Upper lobe of left lung (tissue), 6 donors: Measurements from ENCODE around the gene ST3GAL3. TPM values are rescaled to one million over a fixed set of nuclear protein-coding genes. Genes with fewer than 3 reads are reported as not detected.

Experiments used
- ATAC-seq, 2 donors: fragments of 200-7000 bp; cut with Tn5 transposase; one replicate each; pipeline ENCODE4 v1.9.1; 2022; ENCODE audit warnings: mild to moderate bottlenecking in 2 of 2, moderate library complexity in 2 of 2; ENCODE audit not compliant: low FRiP score in 2 of 2
- DNase-seq, 2 donors: peaks; one replicate each; pipeline ENCODE4 v3.0.0-alpha.2; 2019 to 2020
- H3K27ac ChIP-seq, 4 donors: fragments of 200-600 bp; sonication (generic); one replicate each; pipeline ENCODE4 v1.5.1; 2016 to 2019
- H3K27me3 ChIP-seq, 4 donors: fragments of 200-600 bp; sonication (generic); one replicate each; pipeline ENCODE4 v1.5.1; 2017 to 2019
- H3K36me3 ChIP-seq, 4 donors: fragments of 200-600 bp; sonication (generic); one replicate each; pipeline ENCODE4 v1.5.1; 2016 to 2019
- H3K4me1 ChIP-seq, 4 donors: fragments of 200-600 bp; sonication (generic); one replicate each; pipeline ENCODE4 v1.5.1; 2018 to 2019
- H3K4me3 ChIP-seq, 4 donors: fragments of 200-600 bp; sonication (generic); one replicate each; pipeline ENCODE4 v1.5.1; 2017 to 2019; ENCODE audit warnings: mild to moderate bottlenecking in 2 of 4, moderate library complexity in 1 of 4
- H3K9me3 ChIP-seq, 4 donors: fragments of 200-600 bp; sonication (generic); one replicate each; pipeline ENCODE4 v1.5.1; 2018 to 2019
- EP300 ChIP-seq, 4 donors: sonication (generic); formaldehyde crosslinking; IDR thresholded peaks; one replicate each; pipeline ENCODE4 v1.5.1; 2017; ENCODE audit warnings: antibody characterized with exemption in 4 of 4, control low read depth in 2 of 4
- POLR2A ChIP-seq, 4 donors: fragments of 450-650 bp; IDR thresholded peaks; one replicate each; pipeline ENCODE4 v1.5.1; 2016 to 2017; ENCODE audit warnings: antibody characterized with exemption in 4 of 4, mild to moderate bottlenecking in 2 of 4
- POLR2AphosphoS5 ChIP-seq, 2 donors: sonication (generic); formaldehyde crosslinking; IDR thresholded peaks; one replicate each; pipeline ENCODE4 v1.5.1; 2017; ENCODE audit warnings: antibody characterized with exemption in 2 of 2
- WGBS, 2 donors: methylation state at CpG; one replicate each; pipeline ENCODE4 v1.1.5; 2017 to 2018; 5-methylcytosine and 5-hydroxymethylcytosine counted together
- total RNA-seq, 6 donors: library from RNA; depleted of rRNA in 4 of 6; stranded (reverse); fragments of >200 nt in 4 of 6; gene quantifications; one replicate each; pipeline versions ENCODE4 v1.1.0 to v1.2.1, GENCODE V29; 2016 to 2021
- TF ChIP-seq, protein P1 (sequence below), 6 experiments: fragments of 450-650 bp in 4 of 6; fragments of 200-600 bp in 2 of 6; sonication (generic) in 2 of 6; IDR thresholded peaks; one replicate each; pipeline ENCODE4 v1.5.1; 2016 to 2019; ENCODE audit warnings: antibody characterized with exemption in 6 of 6
- donor health status: DM: no; HTN: no; CAD: no; lungs with moderate emphysema.
- donor health status: DM: no; HTN: yes; CAD: no; lungs with severe emphysema.

ST3GAL3 gene
- total RNA-seq, 6 donors from 2014 or later, result 14.4 to 46.1 (median 19.2) TPM

DNA sequence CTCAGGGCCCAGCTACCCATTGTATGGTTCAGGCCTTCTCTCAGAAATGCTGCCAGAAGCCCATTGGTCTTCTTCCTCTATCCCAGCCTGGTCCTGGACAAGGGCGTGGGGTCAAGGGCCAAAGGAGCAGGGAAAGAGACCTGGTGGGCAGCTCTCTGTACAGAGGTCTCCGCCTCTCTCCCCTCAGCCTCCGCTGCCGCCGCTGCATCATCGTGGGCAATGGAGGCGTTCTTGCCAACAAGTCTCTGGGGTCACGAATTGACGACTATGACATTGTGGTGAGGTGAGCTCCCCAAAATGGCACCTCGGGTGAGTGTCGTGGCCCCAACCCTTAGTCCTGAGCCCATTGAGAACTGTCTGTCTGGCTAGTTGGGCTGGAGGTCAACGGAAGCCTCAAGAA, 191.6 kb downstream of the ST3GAL3 start:
- ATAC-seq (no peak), DNase-seq (peak in 1 of 2 donors; percentile 61)
- H3K4me3 ChIP-seq, result no peak overlapping the region
- WGBS, 2 donors, result 93 to 98% methylated on average over 7 to 12 of the region's 12 CpGs
- peaks cover 0 to 27% (median 14%) of the 10 kb centered on the region in 4 donors for H3K36me3 ChIP-seq
- no peaks in the 10 kb centered on the region for H3K9me3 ChIP-seq
- no peaks in the 10 kb centered on the region for H3K27me3 ChIP-seq
- peaks cover 0 to 11% (median 8%) of the 10 kb centered on the region in 4 donors for H3K4me1 ChIP-seq
- TF ChIP-seq EP300 (IDR thresholded peaks at IDR 0.05) (no peak), POLR2AphosphoS5 (IDR thresholded peaks at IDR 0.05) (no peak), POLR2A (IDR thresholded peaks at IDR 0.05) (no peak)
- TF ChIP-seq, protein P1, sequence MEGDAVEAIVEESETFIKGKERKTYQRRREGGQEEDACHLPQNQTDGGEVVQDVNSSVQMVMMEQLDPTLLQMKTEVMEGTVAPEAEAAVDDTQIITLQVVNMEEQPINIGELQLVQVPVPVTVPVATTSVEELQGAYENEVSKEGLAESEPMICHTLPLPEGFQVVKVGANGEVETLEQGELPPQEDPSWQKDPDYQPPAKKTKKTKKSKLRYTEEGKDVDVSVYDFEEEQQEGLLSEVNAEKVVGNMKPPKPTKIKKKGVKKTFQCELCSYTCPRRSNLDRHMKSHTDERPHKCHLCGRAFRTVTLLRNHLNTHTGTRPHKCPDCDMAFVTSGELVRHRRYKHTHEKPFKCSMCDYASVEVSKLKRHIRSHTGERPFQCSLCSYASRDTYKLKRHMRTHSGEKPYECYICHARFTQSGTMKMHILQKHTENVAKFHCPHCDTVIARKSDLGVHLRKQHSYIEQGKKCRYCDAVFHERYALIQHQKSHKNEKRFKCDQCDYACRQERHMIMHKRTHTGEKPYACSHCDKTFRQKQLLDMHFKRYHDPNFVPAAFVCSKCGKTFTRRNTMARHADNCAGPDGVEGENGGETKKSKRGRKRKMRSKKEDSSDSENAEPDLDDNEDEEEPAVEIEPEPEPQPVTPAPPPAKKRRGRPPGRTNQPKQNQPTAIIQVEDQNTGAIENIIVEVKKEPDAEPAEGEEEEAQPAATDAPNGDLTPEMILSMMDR (IDR thresholded peaks at IDR 0.05), result no peak
- H3K27ac ChIP-seq, result no peak overlapping the region

DNA sequence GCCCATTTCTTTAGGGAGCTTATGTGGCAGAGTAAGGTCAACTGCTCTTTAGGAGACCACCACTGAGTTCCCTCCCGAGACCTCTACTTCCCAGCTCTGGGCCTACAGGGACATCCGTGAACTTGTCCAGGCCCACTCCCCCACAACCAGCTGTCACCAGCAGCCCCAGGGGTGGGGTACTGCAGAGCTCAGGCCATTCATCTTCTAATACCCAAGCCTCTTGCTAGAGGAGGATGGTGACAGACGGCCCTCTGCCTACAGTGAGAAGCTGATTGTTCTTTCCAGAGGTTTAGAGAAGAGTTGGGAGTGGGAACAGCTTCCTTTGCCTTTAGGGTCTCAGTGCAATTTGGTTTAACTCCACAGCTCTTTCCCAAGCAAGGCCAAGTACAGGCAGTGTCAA, 193.1 kb downstream of the ST3GAL3 start:
- WGBS, 2 donors, result 98% methylated on average over 3 of the region's 3 CpGs; no CpG with 5 or more reads in 1 of the 2 donors
- DNase-seq, result no peak

DNA sequence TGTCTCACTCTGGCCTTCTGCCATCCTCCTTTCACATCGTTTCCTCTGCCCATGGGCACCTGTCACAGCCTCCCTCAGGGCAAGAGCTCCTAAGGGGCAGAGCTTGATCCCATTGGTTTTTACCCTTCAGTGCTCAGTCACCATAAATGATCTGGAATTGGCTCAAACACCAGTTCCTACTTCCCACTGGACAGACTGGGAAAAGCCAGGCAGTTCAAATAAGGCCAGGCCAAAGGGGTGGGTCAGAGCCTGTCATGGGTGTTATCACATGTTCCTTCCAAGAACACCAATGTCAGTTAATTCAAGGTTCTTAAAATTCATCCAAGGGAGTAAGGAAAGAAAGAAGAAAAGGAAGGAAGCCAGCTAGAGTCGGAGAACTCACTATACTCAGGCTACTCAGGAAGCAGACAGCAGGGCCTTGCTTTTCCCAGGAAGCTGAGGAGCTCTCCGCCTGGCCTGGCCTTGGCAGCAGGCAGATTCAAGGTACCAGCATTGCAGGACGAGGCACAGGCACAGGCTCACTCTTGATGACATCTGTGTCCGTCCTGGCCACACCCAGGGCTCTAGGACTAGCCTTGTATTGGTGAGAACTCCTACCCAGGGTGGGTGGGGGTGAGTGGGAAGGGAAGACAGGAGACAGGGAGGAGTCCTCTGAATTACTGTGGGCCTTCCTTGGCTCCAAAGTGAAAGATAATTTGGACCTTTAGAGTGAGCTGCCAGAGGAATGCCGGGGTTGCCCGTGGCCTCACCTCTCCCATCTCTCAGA, 194.0 kb downstream of the ST3GAL3 start:
- H3K9me3 ChIP-seq, result no peaks in the 10 kb centered on the region
- 74 to 75% methylated on average over 5 to 7 of the region's 7 CpGs for WGBS, 2 donors
- ATAC-seq, result no peak

More for the DNA sequence above, 193.1 kb downstream of the ST3GAL3 start:
- Histone ChIP-seq H3K4me1 (peaks cover 0 to 11% (median 8%) of the 10 kb centered on the region in 4 donors), H3K4me3 (no peak overlapping the region), H3K9me3 (no peaks in the 10 kb centered on the region), H3K27me3 (no peaks in the 10 kb centered on the region), H3K36me3 (peaks cover 0 to 27% (median 11%) of the 10 kb centered on the region in 4 donors), H3K27ac (no peak overlapping the region)
- ATAC-seq, result no peak
- TF ChIP-seq POLR2AphosphoS5 (IDR thresholded peaks at IDR 0.05) (no peak), EP300 (IDR thresholded peaks at IDR 0.05) (no peak), POLR2A (IDR thresholded peaks at IDR 0.05) (no peak)
- TF ChIP-seq, protein P1 (IDR thresholded peaks at IDR 0.05), result no peak

DNA sequence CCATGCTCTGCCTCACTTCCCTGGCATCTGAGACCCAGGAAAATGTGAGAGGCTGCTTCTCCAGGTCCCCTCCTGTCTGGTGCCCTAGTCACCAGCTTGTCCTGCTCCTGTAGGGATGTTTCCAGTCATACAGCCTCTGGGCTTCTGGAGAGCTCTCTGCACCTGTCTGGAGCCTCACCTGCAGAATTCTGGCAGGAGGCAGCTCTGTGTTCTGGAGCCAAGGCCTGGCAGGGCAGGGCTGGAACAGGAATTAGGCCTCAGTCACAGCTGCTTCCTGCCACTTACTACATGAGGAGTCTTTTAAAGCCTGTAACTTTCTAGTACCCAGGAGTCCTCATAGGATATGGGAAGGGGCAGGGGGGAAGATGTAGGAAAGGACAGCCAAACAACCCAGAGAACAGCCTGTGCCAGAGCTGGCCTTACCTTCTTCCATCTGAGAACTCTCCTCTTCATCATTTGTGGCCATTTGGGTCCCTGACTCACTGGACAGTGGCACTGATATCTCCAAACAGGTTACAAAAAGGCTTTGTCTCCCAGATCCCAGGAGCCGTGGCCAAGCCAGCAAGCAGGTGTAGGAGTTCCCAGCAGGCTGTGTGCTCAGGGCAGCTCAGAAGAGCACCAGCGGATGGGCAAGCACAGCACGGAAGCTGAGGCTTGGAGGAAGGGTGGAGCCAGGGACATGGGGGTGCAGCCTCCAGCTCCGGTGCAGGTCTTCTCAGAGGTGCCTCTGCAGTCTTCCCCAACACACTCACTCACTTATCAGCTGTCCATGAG, 194.9 kb downstream of the ST3GAL3 start:
- no peak overlapping the region for H3K4me3 ChIP-seq
- no peak overlapping the region for H3K27ac ChIP-seq
- H3K9me3 ChIP-seq, result no peaks in the 10 kb centered on the region
- ATAC-seq (no peak), DNase-seq (no peak)
- TF ChIP-seq, protein P1 (IDR thresholded peaks at IDR 0.05), result no peak
- no peak for TF ChIP-seq POLR2A (IDR thresholded peaks at IDR 0.05)
- TF ChIP-seq POLR2AphosphoS5 (IDR thresholded peaks at IDR 0.05), result no peak
- no peak for TF ChIP-seq EP300 (IDR thresholded peaks at IDR 0.05)
- H3K36me3 ChIP-seq, result peaks cover 0 to 21% (median 11%) of the 10 kb centered on the region in 4 donors
- WGBS, 2 donors, result 70 to 90% methylated on average over 4 of the region's 4 CpGs
- H3K27me3 ChIP-seq, result no peaks in the 10 kb centered on the region
- peaks cover 0 to 11% (median 8%) of the 10 kb centered on the region in 4 donors for H3K4me1 ChIP-seq

More for the DNA sequence above, 194.0 kb downstream of the ST3GAL3 start:
- DNase-seq, result no peak
- Histone ChIP-seq H3K4me1 (peaks cover 0 to 11% (median 8%) of the 10 kb centered on the region in 4 donors), H3K36me3 (peaks cover 0 to 23% (median 11%) of the 10 kb centered on the region in 4 donors), H3K27ac (peak overlapping the region in 1 of 4 donors; percentile 36), H3K4me3 (no peak overlapping the region), H3K27me3 (no peaks in the 10 kb centered on the region)
- TF ChIP-seq, protein P1 (IDR thresholded peaks at IDR 0.05), result no peak
- no peak for TF ChIP-seq POLR2A (IDR thresholded peaks at IDR 0.05)
- no peak for TF ChIP-seq POLR2AphosphoS5 (IDR thresholded peaks at IDR 0.05)
- no peak for TF ChIP-seq EP300 (IDR thresholded peaks at IDR 0.05)
